Vagina (tissue), 2 donors: ENCODE data around the gene SCN8A.

Source experiments
- POLR2A ChIP-seq, 2 donors: fragments of 450-650 bp; IDR thresholded peaks; one replicate each; pipeline ENCODE4 v1.6.1; 2017; ENCODE audit warnings: antibody characterized with exemption in 2 of 2, mild to moderate bottlenecking in 2 of 2, moderate library complexity in 2 of 2
- TF ChIP-seq, protein P1 (sequence below), 3 experiments: fragments of 450-650 bp in 2 of 3; fragments of 200-600 bp in 1 of 3; sonication (generic) in 1 of 3; IDR thresholded peaks; one replicate each; pipeline ENCODE4 v1.5.1; 2017 to 2019; ENCODE audit warnings: antibody characterized with exemption in 3 of 3, mild to moderate bottlenecking in 2 of 3, moderate library complexity in 2 of 3

DNA sequence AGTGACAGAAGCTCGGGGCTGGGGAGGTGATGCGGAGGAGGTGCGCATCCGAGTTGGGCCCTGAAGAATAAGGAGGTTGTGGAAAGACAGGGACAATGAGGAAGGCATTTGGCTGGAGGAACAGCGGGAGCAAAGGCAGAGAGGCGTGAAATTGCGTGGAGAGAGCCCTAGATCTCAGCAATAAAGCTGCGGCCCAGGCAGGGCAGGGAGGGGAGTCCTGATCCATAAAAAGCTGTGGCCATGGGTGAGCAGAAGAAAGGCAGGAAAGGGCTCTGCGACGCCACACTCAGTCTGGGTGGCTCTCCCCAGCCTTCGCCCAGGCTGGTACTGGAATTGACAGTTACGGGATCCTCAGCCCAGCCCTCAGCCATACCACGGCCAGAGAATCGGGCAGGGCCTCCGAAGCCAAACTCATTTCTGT, 255.2 kb downstream of the SCN8A start:
- no peak for TF ChIP-seq POLR2A (IDR thresholded peaks at IDR 0.05)
- TF ChIP-seq, protein P1, sequence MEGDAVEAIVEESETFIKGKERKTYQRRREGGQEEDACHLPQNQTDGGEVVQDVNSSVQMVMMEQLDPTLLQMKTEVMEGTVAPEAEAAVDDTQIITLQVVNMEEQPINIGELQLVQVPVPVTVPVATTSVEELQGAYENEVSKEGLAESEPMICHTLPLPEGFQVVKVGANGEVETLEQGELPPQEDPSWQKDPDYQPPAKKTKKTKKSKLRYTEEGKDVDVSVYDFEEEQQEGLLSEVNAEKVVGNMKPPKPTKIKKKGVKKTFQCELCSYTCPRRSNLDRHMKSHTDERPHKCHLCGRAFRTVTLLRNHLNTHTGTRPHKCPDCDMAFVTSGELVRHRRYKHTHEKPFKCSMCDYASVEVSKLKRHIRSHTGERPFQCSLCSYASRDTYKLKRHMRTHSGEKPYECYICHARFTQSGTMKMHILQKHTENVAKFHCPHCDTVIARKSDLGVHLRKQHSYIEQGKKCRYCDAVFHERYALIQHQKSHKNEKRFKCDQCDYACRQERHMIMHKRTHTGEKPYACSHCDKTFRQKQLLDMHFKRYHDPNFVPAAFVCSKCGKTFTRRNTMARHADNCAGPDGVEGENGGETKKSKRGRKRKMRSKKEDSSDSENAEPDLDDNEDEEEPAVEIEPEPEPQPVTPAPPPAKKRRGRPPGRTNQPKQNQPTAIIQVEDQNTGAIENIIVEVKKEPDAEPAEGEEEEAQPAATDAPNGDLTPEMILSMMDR (IDR thresholded peaks at IDR 0.05) = no peak
